Posterior cingulate gyrus (tissue), 11 donors: ENCODE data around the gene IQCE.
"Not testable (repeated sequence)": the region's sequence is repeated elsewhere in the genome, so short reads cannot be mapped to it uniquely, and the experiment has no call there.

Experiments
- DNase-seq, 10 donors: peaks; one replicate each; pipeline versions ENCODE4 v3.0.0 to v3.0.0-alpha.2; 2020 to 2021; ENCODE audit warnings: mixed read lengths in 3 of 10
- intact Hi-C: fragments of 100-400 bp; cut with DNase I; formaldehyde crosslinking; loops from one replicate; pipeline ENCODE4 v1.15.1; 2023

The IQCE gene

DNA sequence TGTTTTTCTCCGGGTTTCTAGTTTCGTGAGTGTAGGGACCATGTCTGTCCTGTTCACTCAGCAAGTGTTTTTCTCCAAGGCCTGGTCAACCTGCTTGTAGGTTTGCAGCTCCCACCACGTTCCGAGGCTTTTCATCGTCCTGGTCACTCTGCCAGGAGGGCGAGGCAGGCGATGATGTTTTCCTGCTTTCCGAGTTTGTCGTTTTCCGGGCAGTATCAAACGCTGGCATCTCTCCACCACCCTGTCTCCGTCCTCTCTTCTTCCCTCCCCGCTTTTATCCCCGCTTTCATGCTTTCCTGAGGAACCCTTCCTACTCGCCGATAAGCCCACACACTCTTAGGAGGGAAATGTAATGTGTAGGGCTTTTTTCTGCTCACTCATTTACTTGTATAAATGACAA lies 11.2 kb downstream of the IQCE start:
- intact Hi-C loops = no loop called here

DNA sequence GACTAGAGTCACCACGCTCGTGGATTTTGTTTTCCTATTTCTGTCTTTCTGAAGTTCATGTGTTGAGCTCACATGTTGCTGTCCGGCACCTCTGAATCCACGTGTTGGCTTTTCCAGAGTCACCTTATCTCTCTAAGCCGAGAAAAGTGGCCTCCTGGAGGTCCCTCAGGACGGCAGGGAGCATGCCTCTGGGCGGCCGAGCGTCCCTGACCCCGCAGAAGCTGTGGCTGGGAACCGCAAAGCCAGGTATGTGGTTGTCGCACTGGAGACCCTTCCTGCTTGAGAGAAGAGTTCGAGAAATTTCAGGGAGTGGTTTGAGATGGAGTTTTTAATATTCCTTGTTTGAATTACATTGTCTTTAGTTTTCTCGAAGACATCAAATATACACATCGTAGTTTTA lies 12.6 kb downstream of the IQCE start:
- intact Hi-C loops = no loop called here
- peak in 2 of 10 donors; percentile 48 to 55 for DNase-seq

More for the DNA sequence above, 11.2 kb downstream of the IQCE start:
- DNase-seq = peak in 2 of 10 donors; percentile 45 to 48

DNA sequence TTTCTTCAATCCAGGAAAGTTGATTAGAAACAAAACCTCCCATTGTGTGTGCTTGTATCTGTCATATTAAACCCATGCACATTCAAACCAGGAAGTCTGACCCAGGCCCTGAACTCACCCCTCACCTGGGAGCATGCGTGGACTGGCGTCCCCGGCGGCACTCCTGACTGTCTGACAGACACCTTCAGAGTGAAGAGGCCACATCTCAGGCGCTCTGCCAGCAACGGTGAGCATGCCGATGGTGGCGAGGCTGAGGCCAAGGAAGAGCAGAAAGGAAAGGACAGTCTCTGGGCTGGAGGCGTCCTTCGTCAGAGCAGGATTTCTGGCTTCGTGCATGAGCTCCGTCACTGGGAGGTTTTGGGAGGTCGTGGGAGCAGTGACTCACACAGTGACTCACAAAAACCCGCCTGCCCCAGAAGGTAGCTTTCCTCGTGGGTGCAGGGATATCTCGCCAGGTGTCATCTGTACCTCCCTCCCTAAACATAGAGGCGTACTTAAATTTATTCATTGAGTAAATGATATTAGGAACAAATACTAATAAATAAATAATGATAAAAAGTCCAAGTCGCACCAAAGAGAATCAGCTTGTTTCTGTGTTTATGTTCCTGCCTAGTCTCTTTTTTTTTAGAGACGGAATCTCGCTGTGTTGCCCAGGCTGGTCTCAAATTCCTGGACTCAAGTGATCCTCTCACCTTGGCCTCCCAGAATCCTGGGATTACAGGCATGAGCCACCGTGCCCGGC lies 13.5 kb downstream of the IQCE start:
- peak in 2 of 10 donors; percentile 55 to 59 for DNase-seq
- intact Hi-C loops = no loop called here

DNA sequence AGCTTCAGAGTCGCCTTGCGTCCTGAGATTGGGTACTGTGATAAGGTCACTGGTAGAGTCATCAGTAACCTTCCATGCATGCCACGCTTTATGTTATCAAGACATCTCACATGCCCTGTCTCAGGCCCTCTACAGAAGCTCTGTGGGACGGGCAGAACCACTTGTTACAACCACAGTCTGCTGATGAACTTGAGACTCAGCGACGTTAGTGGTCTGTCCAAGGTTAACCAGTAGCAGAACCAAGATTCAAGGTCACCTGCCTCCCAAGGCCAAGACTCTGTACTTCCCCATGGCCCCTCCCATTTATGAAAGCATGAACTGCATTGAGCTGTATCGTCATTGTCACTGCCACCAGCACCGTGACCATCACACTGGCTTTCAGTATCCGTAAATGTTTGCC lies 15.0 kb downstream of the IQCE start:
- peak in 2 of 10 donors; percentile 1 to 22 for DNase-seq
- intact Hi-C loops = no loop called here

- intact Hi-C loops = no loop called here
These were observed 16.4 kb downstream of the IQCE start for GRCh38 chr7:2575046-2575732.

GRCh38 chr7:2575733-2576340 lies 17.1 kb downstream of the IQCE start:
- DNase-seq = peak in 7 of 10 donors; percentile 44 to 91 (median 56)
- intact Hi-C loops = no loop called here

More at GRCh38 chr7:2575046-2575732, 16.4 kb downstream of the IQCE start:
- peak in 2 of 10 donors; percentile 57 to 59 for DNase-seq

DNA sequence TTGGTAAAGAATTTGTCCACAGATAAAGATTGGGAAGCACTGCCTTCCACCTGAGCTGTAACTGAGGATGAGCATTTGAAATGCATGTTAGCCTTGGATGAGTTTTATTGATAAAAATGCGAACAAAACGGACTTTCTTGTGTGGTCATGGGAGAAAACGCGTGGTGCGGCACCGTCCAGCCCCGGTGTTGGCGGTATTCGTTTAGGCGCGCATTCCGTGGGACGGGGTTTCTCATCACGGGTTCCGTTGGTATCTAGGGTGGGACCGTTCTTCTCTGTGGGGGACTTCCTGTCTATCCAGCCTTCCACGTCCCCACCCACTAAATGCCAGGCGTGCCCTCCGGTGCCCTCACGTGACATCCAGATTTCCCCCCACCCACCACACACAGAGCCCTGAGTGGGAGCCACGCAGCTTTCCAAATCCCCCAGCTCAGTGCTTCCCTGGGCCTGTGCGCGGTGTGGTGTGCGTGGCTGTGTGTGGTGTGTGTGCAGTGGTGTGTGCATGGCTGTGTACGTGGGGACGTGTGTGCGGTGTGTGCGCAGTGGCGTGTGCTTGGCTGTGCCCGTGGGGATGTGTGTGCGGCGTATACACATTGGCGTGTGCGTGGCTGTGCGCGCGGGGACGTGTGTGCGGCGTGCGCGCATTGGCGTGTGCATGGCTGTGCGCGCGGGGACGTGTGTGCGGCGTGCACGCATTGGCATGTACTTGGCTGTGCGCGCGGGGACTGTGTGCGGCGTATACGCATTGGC lies 18.1 kb downstream of the IQCE start:
- peak in 3 of 10 donors; percentile 39 to 65 (median 49) for DNase-seq
- intact Hi-C loops = no loop called here

DNA sequence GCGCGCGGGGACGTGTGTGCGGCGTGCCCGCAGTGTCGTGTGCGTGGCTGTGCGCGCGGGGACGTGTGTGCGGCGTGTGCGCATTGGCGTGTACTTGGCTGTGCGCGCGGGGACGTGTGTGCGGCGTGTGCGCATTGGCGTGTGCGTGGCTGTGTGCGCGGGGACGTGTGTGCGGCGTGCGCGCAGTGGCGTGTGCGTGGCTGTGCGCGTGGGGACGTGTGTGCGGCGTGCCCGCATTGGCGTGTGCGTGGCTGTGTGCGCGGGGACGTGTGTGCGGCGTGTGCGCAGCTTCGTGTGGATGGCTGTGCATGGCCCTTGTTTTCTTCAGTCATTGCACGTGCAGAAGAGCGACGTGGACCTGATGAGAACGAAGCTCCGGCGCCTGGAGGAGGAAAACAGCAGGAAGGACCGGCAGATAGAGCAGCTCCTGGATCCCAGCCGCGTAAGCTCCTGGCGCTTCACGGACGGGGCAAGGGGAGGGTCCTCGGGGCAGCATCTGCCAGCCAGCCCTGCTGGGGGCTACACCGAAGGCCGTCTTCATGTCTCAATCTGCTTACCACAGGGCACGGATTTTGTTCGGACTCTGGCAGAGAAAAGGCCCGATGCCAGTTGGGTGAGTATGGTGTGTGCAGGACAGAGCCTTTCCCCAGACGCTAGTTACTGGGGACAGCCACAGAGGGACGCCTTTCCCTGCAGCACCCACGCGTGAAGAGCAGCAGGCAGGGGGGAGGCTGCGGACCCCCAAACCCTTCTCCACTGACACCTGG lies 19.3 kb downstream of the IQCE start:
- intact Hi-C loops = no loop called here
- DNase-seq = peak in 3 of 10 donors; percentile 47 to 63 (median 55)

DNA sequence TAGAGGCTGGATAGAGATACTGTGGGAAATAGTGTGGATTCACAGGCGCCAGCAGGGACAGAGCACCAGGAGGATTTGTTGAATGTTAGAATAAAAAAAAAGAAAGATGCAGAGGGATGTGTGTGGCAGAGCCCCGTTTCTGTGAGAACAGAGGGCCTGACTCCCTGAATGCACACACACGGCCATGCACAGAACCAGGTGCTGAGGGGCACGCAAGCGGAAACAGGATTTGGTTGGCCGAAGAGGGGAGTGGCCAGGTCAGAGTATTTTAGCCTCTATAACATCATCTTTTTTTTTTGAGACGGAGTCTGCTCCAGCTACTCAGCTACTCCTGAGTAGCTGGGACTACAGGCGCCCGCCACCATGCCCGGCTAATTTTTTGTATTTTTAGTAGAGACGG lies 21.9 kb downstream of the IQCE start:
- intact Hi-C loops = no loop called here
- peak in 2 of 10 donors; percentile 41 to 50 for DNase-seq

- DNase-seq = peak in 3 of 10 donors; percentile 31 to 57 (median 39)
- intact Hi-C loops = no loop called here
These were observed 23.4 kb downstream of the IQCE start for GRCh38 chr7:2582006-2582735.

DNA sequence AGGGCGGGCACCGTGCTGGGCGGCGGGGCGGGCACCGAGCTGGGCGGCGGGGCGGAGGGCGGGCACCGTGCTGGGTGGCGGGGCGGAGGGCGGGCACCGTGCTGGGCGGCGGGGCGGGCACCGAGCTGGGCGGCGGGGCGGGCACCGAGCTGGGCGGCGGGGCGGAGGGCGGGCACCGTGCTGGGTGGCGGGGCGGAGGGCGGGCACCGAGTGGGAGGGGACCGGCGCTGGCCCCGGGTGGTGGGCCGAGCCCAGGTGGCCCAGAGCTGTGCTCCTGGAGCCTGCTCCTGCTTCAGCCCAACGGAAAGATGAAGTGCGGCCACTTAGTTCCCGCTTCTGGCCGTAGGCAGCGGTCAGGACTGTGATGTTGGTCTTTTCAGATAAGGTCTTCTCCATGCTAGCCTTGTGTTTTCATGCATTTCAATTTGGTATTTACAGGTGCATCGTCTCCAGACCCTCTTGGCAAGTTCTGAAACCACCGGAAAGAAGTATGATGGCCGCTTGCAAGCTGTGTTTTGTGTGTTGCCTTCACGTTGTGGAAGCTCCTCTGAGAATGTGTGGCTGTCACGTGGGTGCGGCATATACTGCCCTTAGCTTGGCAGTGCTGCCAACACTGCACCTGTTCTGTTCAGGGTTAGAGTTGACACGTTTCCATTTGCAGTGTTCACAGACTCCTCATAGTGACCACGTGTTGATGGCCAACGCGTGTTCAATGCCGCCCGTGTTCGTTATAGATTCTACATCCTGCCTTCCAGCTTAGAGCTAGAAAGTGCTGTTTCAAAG lies 25.2 kb downstream of the IQCE start:
- peak in 3 of 10 donors; percentile 17 to 49 (median 31) for DNase-seq
- intact Hi-C loops = no loop called here

DNA sequence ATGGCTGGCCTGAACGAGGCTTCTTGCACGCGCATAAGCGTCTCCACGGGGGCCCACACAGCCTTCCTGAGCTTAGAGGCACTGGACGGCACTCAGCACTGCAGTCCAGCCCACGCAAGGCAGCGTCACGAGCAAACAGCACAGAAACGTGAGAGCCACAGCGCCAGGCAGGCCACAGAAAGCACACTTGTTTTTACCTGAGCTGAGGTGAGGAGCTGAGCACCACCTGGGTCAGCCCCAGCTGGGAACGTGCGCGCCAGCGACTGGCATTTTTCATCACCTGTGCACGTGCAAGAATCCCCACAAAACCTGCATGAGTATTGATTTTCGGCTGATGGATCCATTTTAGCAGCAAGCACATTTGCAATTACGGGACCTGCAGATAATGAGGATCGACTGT lies 26.7 kb downstream of the IQCE start:
- DNase-seq = peak in 3 of 10 donors; percentile 19 to 85 (median 80)
- intact Hi-C loops = no loop called here

GRCh38 chr7:2586326-2587020 lies 27.7 kb downstream of the IQCE start:
- peak in 3 of 10 donors; percentile 48 to 73 (median 58) for DNase-seq
- intact Hi-C loops = no loop called here

GRCh38 chr7:2587134-2587533 lies 28.4 kb downstream of the IQCE start:
- DNase-seq = peak in 1 of 10 donors; percentile 33
- intact Hi-C loops = no loop called here

GRCh38 chr7:2587778-2588177 lies 29.0 kb downstream of the IQCE start:
- peak in 1 of 10 donors; percentile 42 for DNase-seq
- intact Hi-C loops = no loop called here

DNA sequence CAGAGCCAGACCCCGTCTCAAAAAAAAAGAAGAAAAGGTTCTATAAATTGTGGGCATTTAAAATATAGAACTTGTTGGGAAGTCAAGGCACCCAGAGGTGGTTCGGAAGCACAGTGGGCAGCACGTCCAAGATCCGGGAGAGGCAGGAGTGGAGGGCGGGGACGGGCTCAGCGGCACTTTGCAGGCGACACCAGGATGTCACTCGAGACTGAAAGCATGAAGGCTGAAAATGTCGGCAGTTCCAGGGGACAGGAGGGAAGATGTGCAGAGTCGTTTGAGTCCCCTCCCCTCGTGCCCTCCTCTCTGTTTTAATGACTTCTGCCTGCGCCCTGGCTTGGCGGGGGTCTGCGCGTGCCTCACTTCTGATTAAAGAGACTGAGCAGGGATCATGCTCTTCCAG lies 30.6 kb downstream of the IQCE start:
- peak in 1 of 10 donors; percentile 43 for DNase-seq
- intact Hi-C loops = no loop called here

GRCh38 chr7:2589941-2590340 lies 31.2 kb downstream of the IQCE start:
- peak in 2 of 10 donors; percentile 43 to 69 for DNase-seq
- intact Hi-C loops = not testable (repeated sequence)
